OCI-LY7 (cell line): ENCODE results near the gene MTCL1. TPM values are rescaled to one million over a fixed set of nuclear protein-coding genes. Genes with fewer than 3 reads are reported as not detected.

Experiments
- BruUV-seq: library from RNA; stranded (reverse); fragments of 400-500 nt; replicated peaks from 2 replicates; lab custom pipeline; 2021; lab: Mats Ljungman, UMichigan
- CTCF ChIA-PET: fragments of 300-600 bp; sonication (Branson Sonifier 250); formaldehyde crosslinking; loops from one replicate; lab custom pipeline; 2022; ENCODE audit warnings: antibody characterized with exemption; ENCODE audit not compliant: unreplicated experiment; lab: Charles Lee
- POLR2A ChIA-PET: fragments of 300-600 bp; sonication (Branson Sonifier 250); formaldehyde crosslinking; loops from one replicate; lab custom pipeline; 2022; ENCODE audit warnings: antibody characterized with exemption; lab: Charles Lee
- DNase-seq: peaks from one replicate; pipeline ENCODE4 v3.0.0-alpha.2; 2015; ENCODE audit warnings: low spot score
- H2AFZ ChIP-seq: fragments of 200-600 bp; sonication (generic), shearing (Covaris generic); 2 replicates; pipeline ENCODE4 v1.6.1; 2014; ENCODE audit warnings: mild to moderate bottlenecking, antibody characterized with exemption, low read length, moderate library complexity
- H3K27ac ChIP-seq: fragments of 200-600 bp; sonication (generic); 2 replicates; pipeline ENCODE4 v1.5.1; 2014; ENCODE audit warnings: mixed run types, low read depth, mild to moderate bottlenecking, moderate library complexity, low read length, inconsistent platforms; ENCODE audit not compliant: poor library complexity, severe bottlenecking
- H3K36me3 ChIP-seq: fragments of 200-600 bp; sonication (generic); 2 replicates; pipeline ENCODE4 v1.6.1; 2014; ENCODE audit warnings: mild to moderate bottlenecking, antibody characterized with exemption, low read length, moderate library complexity, mixed read lengths; ENCODE audit not compliant: insufficient read depth
- H3K4me1 ChIP-seq: fragments of 200-600 bp; sonication (generic); 2 replicates; pipeline ENCODE4 v1.5.1; 2014; ENCODE audit warnings: mild to moderate bottlenecking, low read length; ENCODE audit not compliant: insufficient read depth, poor library complexity, severe bottlenecking
- H3K4me2 ChIP-seq: fragments of 200-600 bp; sonication (generic); 2 replicates; pipeline ENCODE4 v1.6.1; 2014; ENCODE audit warnings: mild to moderate bottlenecking, low read length
- H3K4me3 ChIP-seq: fragments of 200-600 bp; sonication (generic); 2 replicates; pipeline ENCODE4 v1.5.1; 2014; ENCODE audit warnings: mild to moderate bottlenecking, low read depth, low read length; ENCODE audit not compliant: poor library complexity, severe bottlenecking
- H3K79me2 ChIP-seq: fragments of 200-600 bp; sonication (generic); 2 replicates; pipeline ENCODE4 v1.6.1; 2016; ENCODE audit warnings: low read depth, mild to moderate bottlenecking, low read length, moderate library complexity, mixed read lengths; ENCODE audit not compliant: insufficient read depth
- H3K9me2 ChIP-seq: fragments of 200-600 bp; sonication (generic); 2 replicates; pipeline ENCODE4 v1.6.1; 2016; ENCODE audit warnings: mild to moderate bottlenecking, low read length, mixed read lengths; ENCODE audit not compliant: insufficient read depth
- H3K9me3 ChIP-seq: fragments of 200-600 bp; sonication (generic); 2 replicates; pipeline ENCODE4 v1.6.1; 2014; ENCODE audit warnings: mild to moderate bottlenecking, mixed run types, low read length, mixed read lengths
- H4K20me1 ChIP-seq: fragments of 200-600 bp; sonication (generic); 2 replicates; pipeline ENCODE4 v1.6.1; 2014; ENCODE audit warnings: mild to moderate bottlenecking, antibody characterized with exemption, low read length, moderate library complexity, mixed read lengths; ENCODE audit not compliant: insufficient read depth
- EZH2phosphoT487 ChIP-seq: fragments of 200-600 bp; sonication (generic); IDR thresholded peaks from 2 replicates; pipeline ENCODE4 v1.6.1; 2018; ENCODE audit warnings: low read depth, borderline replicate concordance, mild to moderate bottlenecking, mixed run types, antibody characterized with exemption, low read length, moderate library complexity, mixed read lengths
- intact Hi-C: fragments of 100-400 bp; cut with micrococcal nuclease; formaldehyde crosslinking; loops from one replicate; pipeline ENCODE4 v1.10.0; 2022; ENCODE audit not compliant: unreplicated experiment
- total RNA-seq, 2 experiments: library from RNA; depleted of rRNA in 1 of 2; stranded (reverse); fragments of >200 nt in 1 of 2; shearing (Covaris generic) in 1 of 2; gene quantifications; 2 replicates each; pipeline ENCODE4 v1.2.3, GENCODE V29; 2014 to 2022
- TF ChIP-seq, protein P1 (sequence below): fragments of 200-600 bp; sonication (generic); conservative IDR thresholded peaks from 2 replicates; pipeline ENCODE4 v1.5.1; 2014; ENCODE audit warnings: mild to moderate bottlenecking, antibody characterized with exemption, low read length, moderate library complexity, mixed read lengths

MTCL1 gene
- total RNA-seq, 2 experiments from 2014 or later: 96.8 to 159 TPM

DNA sequence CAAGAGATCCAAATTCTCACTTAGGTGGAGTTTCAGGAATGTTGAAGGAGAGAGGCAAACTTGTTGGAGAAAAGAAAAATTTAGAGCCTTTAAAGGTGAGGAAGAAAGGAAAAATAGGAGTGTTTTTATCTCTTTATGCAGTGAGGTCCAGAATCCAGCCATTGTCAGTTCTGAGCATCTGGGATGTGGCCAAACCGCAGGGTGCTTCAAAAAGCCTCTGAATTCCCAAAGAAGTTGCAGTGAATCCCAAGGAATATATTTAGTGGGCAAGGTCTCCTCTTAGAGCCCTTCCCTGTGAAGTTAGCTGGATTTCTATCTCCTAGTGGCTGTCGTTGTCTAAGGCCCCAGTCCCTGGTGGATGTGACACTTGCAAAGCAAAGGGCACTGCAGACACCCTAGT, 51.2 kb downstream of the MTCL1 start:
- peak; percentile 41 for DNase-seq
- no TSS peak for BruUV-seq
- Histone ChIP-seq H3K36me3 (peaks cover 91% of the 10 kb centered on the region), H2AFZ (no peak overlapping the region), H4K20me1 (no peaks in the 10 kb centered on the region), H3K27ac (peak overlapping the region; percentile 96), H3K4me1 (peaks cover 67% of the 10 kb centered on the region), H3K79me2 (peaks cover 59% of the 10 kb centered on the region; the same call in 1 of the 2 replicates), H3K4me3 (no peak overlapping the region), H3K9me3 (peaks cover 40% of the 10 kb centered on the region), H3K9me2 (no peaks in the 10 kb centered on the region), H3K4me2 (peak overlapping the region; percentile 57)
- ChIA-PET POLR2A (interaction anchor here (0.8 to 1.4 kb wide), 3 partner anchors 12 to 49 kb away, joined by 3 to 7 read pairs (median 4); no protein-coding TSS in a partner anchor), CTCF (interaction anchor here (0.6 kb wide), 1 partner anchor 13 kb away, joined by 4 read pairs; no protein-coding TSS in a partner anchor)
- intact Hi-C loops: loop anchor here (5.0 kb wide), 1 partner anchor 1771 kb away; the partner anchor contains the start of gene NAPG
- TF ChIP-seq, protein P1, sequence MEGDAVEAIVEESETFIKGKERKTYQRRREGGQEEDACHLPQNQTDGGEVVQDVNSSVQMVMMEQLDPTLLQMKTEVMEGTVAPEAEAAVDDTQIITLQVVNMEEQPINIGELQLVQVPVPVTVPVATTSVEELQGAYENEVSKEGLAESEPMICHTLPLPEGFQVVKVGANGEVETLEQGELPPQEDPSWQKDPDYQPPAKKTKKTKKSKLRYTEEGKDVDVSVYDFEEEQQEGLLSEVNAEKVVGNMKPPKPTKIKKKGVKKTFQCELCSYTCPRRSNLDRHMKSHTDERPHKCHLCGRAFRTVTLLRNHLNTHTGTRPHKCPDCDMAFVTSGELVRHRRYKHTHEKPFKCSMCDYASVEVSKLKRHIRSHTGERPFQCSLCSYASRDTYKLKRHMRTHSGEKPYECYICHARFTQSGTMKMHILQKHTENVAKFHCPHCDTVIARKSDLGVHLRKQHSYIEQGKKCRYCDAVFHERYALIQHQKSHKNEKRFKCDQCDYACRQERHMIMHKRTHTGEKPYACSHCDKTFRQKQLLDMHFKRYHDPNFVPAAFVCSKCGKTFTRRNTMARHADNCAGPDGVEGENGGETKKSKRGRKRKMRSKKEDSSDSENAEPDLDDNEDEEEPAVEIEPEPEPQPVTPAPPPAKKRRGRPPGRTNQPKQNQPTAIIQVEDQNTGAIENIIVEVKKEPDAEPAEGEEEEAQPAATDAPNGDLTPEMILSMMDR: peak; percentile 35; the same call in 1 of the 2 replicates
- no peak for TF ChIP-seq EZH2phosphoT487

DNA sequence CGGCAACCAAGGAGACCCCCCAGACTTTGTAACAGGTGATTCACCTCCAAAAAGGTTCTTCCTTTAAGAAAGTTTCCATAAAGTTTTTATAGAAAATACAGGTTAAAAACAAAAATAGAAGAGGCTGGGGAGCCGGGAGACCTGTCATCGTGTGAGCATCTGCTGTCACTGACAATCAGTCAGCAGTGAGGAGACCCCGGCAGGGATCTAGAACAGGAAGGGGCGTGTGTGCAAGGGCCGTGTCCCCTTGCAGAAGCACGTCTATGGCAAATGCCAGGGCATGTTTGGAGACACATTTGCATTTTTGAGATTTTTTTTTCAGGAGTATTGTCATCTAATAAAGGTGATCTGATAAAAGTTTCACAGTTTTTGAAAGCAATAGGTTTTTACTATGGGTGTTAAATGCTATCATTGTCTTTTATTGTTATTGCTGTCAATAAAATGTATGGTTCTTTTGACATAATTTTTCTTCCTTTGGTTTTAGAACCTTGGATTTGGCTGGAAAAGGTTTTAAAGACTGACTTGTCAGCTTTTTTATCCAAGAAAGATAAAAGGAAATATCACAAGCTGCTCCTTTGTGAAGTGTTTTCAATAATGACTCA, 52.1 kb downstream of the MTCL1 start:
- TF ChIP-seq, protein P1: no peak
- no peak for TF ChIP-seq EZH2phosphoT487
- Histone ChIP-seq H3K27ac (peak overlapping the region; percentile 96), H3K9me2 (no peaks in the 10 kb centered on the region), H3K4me1 (peaks cover 58% of the 10 kb centered on the region), H3K36me3 (peaks cover 91% of the 10 kb centered on the region), H3K4me2 (peak overlapping the region; percentile 57), H4K20me1 (no peaks in the 10 kb centered on the region), H3K4me3 (no peak overlapping the region), H2AFZ (no peak overlapping the region), H3K79me2 (peaks cover 50% of the 10 kb centered on the region; the same call in 1 of the 2 replicates), H3K9me3 (peaks cover 50% of the 10 kb centered on the region)
- intact Hi-C loops: loop anchor here (5.0 kb wide), 1 partner anchor 1770 kb away; the partner anchor contains the start of gene NAPG
- CTCF ChIA-PET: interaction anchor here (0.6 kb wide), 1 partner anchor 14 kb away, joined by 4 read pairs; no protein-coding TSS in a partner anchor
- POLR2A ChIA-PET: interaction anchor here (0.6 to 1.4 kb wide), 7 partner anchors 13 to 955 kb away, joined by 3 to 7 read pairs (median 4); no protein-coding TSS in a partner anchor
- no TSS peak for BruUV-seq
- peak; percentile 63 for DNase-seq

DNA sequence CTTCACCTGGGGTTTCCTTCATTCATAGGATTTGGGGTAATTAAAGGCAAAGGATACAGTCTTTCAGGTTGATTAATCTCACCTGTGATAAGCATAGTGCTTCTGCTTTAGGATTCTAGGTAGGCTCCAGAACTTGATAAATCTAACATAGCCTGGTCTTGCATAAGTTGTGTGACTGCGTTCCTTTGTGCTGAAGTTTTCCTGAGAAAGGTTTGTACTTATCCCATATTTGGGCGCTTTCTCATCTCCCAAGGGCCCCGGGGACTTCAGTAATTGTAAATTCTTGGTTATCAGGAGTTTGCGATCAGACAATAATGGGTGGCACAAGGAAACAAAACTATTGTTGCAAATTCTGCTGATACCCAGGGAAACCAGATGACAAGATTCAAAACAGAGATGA, 53.1 kb downstream of the MTCL1 start:
- no peak overlapping the region for H3K4me3 ChIP-seq
- no peak overlapping the region for H3K27ac ChIP-seq
- H3K79me2 ChIP-seq: peaks cover 40% of the 10 kb centered on the region; the same call in 1 of the 2 replicates
- H4K20me1 ChIP-seq: no peaks in the 10 kb centered on the region
- peaks cover 91% of the 10 kb centered on the region for H3K36me3 ChIP-seq
- no peak overlapping the region for H2AFZ ChIP-seq
- ChIA-PET POLR2A (no interaction called here), CTCF (no interaction called here)
- BruUV-seq: no TSS peak
- DNase-seq: no peak
- TF ChIP-seq, protein P1: no peak
- TF ChIP-seq EZH2phosphoT487: no peak
- H3K4me1 ChIP-seq: peaks cover 49% of the 10 kb centered on the region
- peaks cover 54% of the 10 kb centered on the region for H3K9me3 ChIP-seq
- H3K9me2 ChIP-seq: no peaks in the 10 kb centered on the region
- H3K4me2 ChIP-seq: no peak overlapping the region
- intact Hi-C loops: loop anchor here (5.0 kb wide), 1 partner anchor 1769 kb away; the partner anchor contains the start of gene NAPG
